K562 (cell line): ENCODE results near the gene DEDD. TPM values are rescaled to one million over a fixed set of nuclear protein-coding genes. Genes with fewer than 3 reads are reported as not detected.
A peak's percentile ranks its signal among the peaks of the same experiment; 100 is the strongest.

ENCODE experiments used
- AFF4 ChIP-seq: sonication (generic); formaldehyde crosslinking; IDR thresholded peaks from 2 replicates; pipeline ENCODE4 v1.8.0; 2023; ENCODE audit warnings: mild to moderate bottlenecking, missing genetic modification reagents
- ARID1B ChIP-seq: fragments of 450-650 bp; IDR thresholded peaks from 2 replicates; pipeline ENCODE4 v1.6.1; 2016; ENCODE audit warnings: antibody characterized with exemption, mild to moderate bottlenecking, inconsistent platforms
- ATF1 ChIP-seq, 2 experiments: fragments of 450-650 bp in 1 of 2; IDR thresholded peaks; 2 replicates each; pipeline ENCODE4 v1.6.1; 2016; ENCODE audit warnings: missing compliant biosample characterization in 1 of 2, missing genetic modification characterization in 1 of 2
- GTF2B ChIP-seq: IDR thresholded peaks from 2 replicates; pipeline ENCODE4 v1.6.1; 2011; ENCODE audit not compliant: insufficient read length; ENCODE audit errors: extremely low read depth
- GTF2E2 ChIP-seq: fragments of 200-800 bp; sonication (Bioruptor generic); IDR thresholded peaks from 2 replicates; pipeline ENCODE4 v1.6.1; 2016; ENCODE audit warnings: missing genetic modification characterization, missing compliant biosample characterization
- HMGN3 ChIP-seq: IDR thresholded peaks from 2 replicates; pipeline ENCODE4 v1.6.1; 2011; ENCODE audit warnings: borderline replicate concordance, low read depth, mild to moderate bottlenecking, mixed read lengths, low read length; ENCODE audit not compliant: insufficient read length; ENCODE audit errors: extremely low read depth
- L3MBTL2 ChIP-seq: fragments of 450-650 bp; IDR thresholded peaks from 2 replicates; pipeline ENCODE4 v1.6.1; 2016; ENCODE audit warnings: mild to moderate bottlenecking, moderate library complexity
- NELFE ChIP-seq: IDR thresholded peaks from 2 replicates; pipeline ENCODE4 v1.6.1; 2011; ENCODE audit warnings: mild to moderate bottlenecking; ENCODE audit not compliant: insufficient read depth, insufficient read length
- NFIX ChIP-seq: fragments of 250-450 bp; sonication (Bioruptor Pico); IDR thresholded peaks from 2 replicates; pipeline ENCODE4 v1.4.0; 2020; ENCODE audit warnings: low read depth, mild to moderate bottlenecking, moderate library complexity
- NFRKB ChIP-seq: fragments of 450-650 bp; IDR thresholded peaks from 2 replicates; pipeline ENCODE4 v1.6.1; 2016; ENCODE audit warnings: low read depth
- OTX1 ChIP-seq: fragments of 450-650 bp; formaldehyde crosslinking; IDR thresholded peaks from 2 replicates; pipeline ENCODE4 v1.4.0; 2022; ENCODE audit warnings: mild to moderate bottlenecking
- SMAD3 ChIP-seq: fragments of 450-650 bp; formaldehyde crosslinking; conservative IDR thresholded peaks from 2 replicates; pipeline ENCODE4 v1.4.0; 2020; ENCODE audit warnings: mild to moderate bottlenecking
- STAT6 ChIP-seq: sonication (generic); formaldehyde crosslinking; IDR thresholded peaks from 2 replicates; pipeline ENCODE4 v1.8.1; 2023; ENCODE audit warnings: mild to moderate bottlenecking, missing genetic modification reagents
- TAF7 ChIP-seq: fragments of 450-650 bp; IDR thresholded peaks from 2 replicates; pipeline ENCODE4 v1.6.1; 2016; ENCODE audit warnings: missing genetic modification characterization, missing compliant biosample characterization
- WHSC1 ChIP-seq: IDR thresholded peaks from one replicate; pipeline ENCODE4 v1.6.1; 2012; ENCODE audit warnings: low read length, control low read depth, inconsistent platforms
- ZNF143 ChIP-seq: sonication (generic); formaldehyde crosslinking; IDR thresholded peaks from 2 replicates; pipeline ENCODE4 v1.9.0; 2022; ENCODE audit warnings: mild to moderate bottlenecking, missing genetic modification reagents
- ZNF384 ChIP-seq: IDR thresholded peaks from 2 replicates; pipeline ENCODE4 v1.6.1; 2012; ENCODE audit warnings: low read depth, low read length, improper control_type of control experiment
- ZNF408 ChIP-seq: fragments of 250-450 bp; sonication (Bioruptor Pico); IDR thresholded peaks from 2 replicates; pipeline ENCODE4 v1.4.0; 2020; ENCODE audit warnings: low read depth, mild to moderate bottlenecking, moderate library complexity
- ZNF75A ChIP-seq: fragments of 450-650 bp; formaldehyde crosslinking; IDR thresholded peaks from 2 replicates; pipeline ENCODE4 v1.4.0; 2020; ENCODE audit warnings: mild to moderate bottlenecking
- polyA plus RNA-seq, 8 experiments: library from polyadenylated mRNA; depleted of rRNA in 4 of 8; stranded (reverse) in 5 of 8; unstranded in 3 of 8; fragments of >200 nt; fragmentation: Nextera tagmentation in 2 of 8; fragmentation: Illumina TruSeq in 1 of 8; extraction: Ambion mirVana in 2 of 8; extraction: Trizol in 1 of 8; gene quantifications; 2 replicates each; pipeline versions ENCODE4 v1.2.1 to v1.2.3, GENCODE V29; 2011 to 2014; ENCODE audit warnings: inconsistent platforms in 1 of 8, missing spikeins in 1 of 8
- total RNA-seq, 7 experiments: library from RNA; depleted of rRNA in 6 of 7; stranded (reverse); fragments of >200 nt in 6 of 7; fragmentation: Illumina TruSeq in 2 of 7; extraction: Trizol in 2 of 7; gene quantifications; 2 replicates each; pipeline versions ENCODE4 v1.2.1 to v1.2.3, GENCODE V29; 2011 to 2021; ENCODE audit warnings: low replicate concordance in 1 of 7
- TF ChIP-seq, protein P1 (sequence below): sonication (generic); formaldehyde crosslinking; IDR thresholded peaks from 2 replicates; pipeline ENCODE4 v1.8.0; 2023; ENCODE audit warnings: mild to moderate bottlenecking, missing genetic modification reagents

The DEDD gene
- total and polyA plus RNA-seq, 9 of the 15 experiments (the other 6 are each of a cell fraction or from before 2014, with no cell fraction given), result 11.6 to 41.0 (median 16.8) TPM

- TF ChIP-seq AFF4 (CRISPR knock-in tag) (peak; percentile 95), GTF2B (peak; percentile 15), OTX1 (CRISPR knock-in tag) (peak; percentile 72; the same call in 1 of the 2 replicates), SMAD3 (CRISPR knock-in tag) (no peak), ZNF408 (CRISPR knock-in tag) (no peak), ARID1B (no peak), L3MBTL2 (peak; percentile 48), ZNF384 (no peak), ATF1 (CRISPR knock-in tag; IDR thresholded peaks at IDR 0.05) (no peak), ATF1 (tag; IDR thresholded peaks at IDR 0.05) (peak; percentile 88), NFRKB (peak; percentile 100), ZNF75A (CRISPR knock-in tag) (no peak), NELFE (no peak), NFIX (CRISPR knock-in tag) (no peak), GTF2E2 (peak; percentile 95), TAF7 (tag) (peak; percentile 97), ZNF143 (CRISPR knock-in tag) (peak; percentile 34; the same call in 1 of the 2 replicates), STAT6 (CRISPR knock-in tag) (no peak), WHSC1 (no peak), HMGN3 (no peak)
- TF ChIP-seq, protein P1, sequence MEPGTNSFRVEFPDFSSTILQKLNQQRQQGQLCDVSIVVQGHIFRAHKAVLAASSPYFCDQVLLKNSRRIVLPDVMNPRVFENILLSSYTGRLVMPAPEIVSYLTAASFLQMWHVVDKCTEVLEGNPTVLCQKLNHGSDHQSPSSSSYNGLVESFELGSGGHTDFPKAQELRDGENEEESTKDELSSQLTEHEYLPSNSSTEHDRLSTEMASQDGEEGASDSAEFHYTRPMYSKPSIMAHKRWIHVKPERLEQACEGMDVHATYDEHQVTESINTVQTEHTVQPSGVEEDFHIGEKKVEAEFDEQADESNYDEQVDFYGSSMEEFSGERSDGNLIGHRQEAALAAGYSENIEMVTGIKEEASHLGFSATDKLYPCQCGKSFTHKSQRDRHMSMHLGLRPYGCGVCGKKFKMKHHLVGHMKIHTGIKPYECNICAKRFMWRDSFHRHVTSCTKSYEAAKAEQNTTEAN, result 0 out of 2 replicates have a peak, but pooled peaks have one; percentile 29
Measured at GRCh38 chr1:161153682-161154337, 21.3 kb upstream of the DEDD start, which contains the start of gene UFC1 (continued).
